ENCODE data around the gene CTIF. TPM values are rescaled to one million over a fixed set of nuclear protein-coding genes. Genes with fewer than 3 reads are reported as not detected.
A peak's percentile ranks its signal among the peaks of the same experiment; 100 is the strongest.

Gene CTIF
- total and polyA plus RNA-seq, 4 experiments from 2014 or later: 5.2 to 6.5 TPM; not detected in 2

- H3K4me1 ChIP-seq (ENCODE audit: insufficient read depth, low read length): no peaks in the 10 kb centered on the region
- Mint-ChIP-seq H3K27me3 (peaks cover 0 to 3% of the 10 kb centered on the region in 2 donors), H3K9me3 (peaks cover 0 to 2% (median 0%) of the 10 kb centered on the region in 8 donors), H3K27ac (no peak overlapping the region), H3K4me1 (no peaks in the 10 kb centered on the region), H3K36me3 (no peaks in the 10 kb centered on the region), H3K4me3 (no peak overlapping the region)
- H3K4me3 ChIP-seq (ENCODE audit: low read length in 2 of 2): no peak overlapping the region
- H3K27ac ChIP-seq (ENCODE audit: low read depth, low read length): no peak overlapping the region
- POLR2A ChIA-PET (ENCODE audit: partially characterized antibody): no interaction called here
- CTCF ChIA-PET (ENCODE audit: partially characterized antibody): interaction anchor here (0.7 to 0.8 kb wide), 3 partner anchors 39 to 584 kb away, joined by 3 to 4 read pairs (median 4); no protein-coding TSS in a partner anchor
- DNase-seq: no peak
- H3K36me3 ChIP-seq (ENCODE audit: insufficient read depth, low read length): no peaks in the 10 kb centered on the region
- intact Hi-C loops (cut with micrococcal nuclease): no loop called here
- H3K9me3 ChIP-seq (ENCODE audit: control insufficient read depth in 1 of 2, low read length in 2 of 2): no peaks in the 10 kb centered on the region
- H3K27me3 ChIP-seq (ENCODE audit: insufficient read depth, low read length): no peaks in the 10 kb centered on the region
Measured at GRCh38 chr18:48740851-48741485, 202.1 kb downstream of the CTIF start.

GRCh38 chr18:48741866-48742265 is 203.0 kb downstream of the CTIF start:
- DNase-seq: no peak
- Mint-ChIP-seq H3K4me1 (no peaks in the 10 kb centered on the region), H3K36me3 (no peaks in the 10 kb centered on the region), H3K27ac (peak overlapping the region in 1 of 7 donors; percentile 60), H3K4me3 (no peak overlapping the region), H3K27me3 (peaks cover 0 to 4% of the 10 kb centered on the region in 2 donors), H3K9me3 (peaks cover 0 to under 1% (median 0%) of the 10 kb centered on the region in 8 donors)
- no peaks in the 10 kb centered on the region for H3K9me3 ChIP-seq (ENCODE audit: control insufficient read depth in 1 of 2, low read length in 2 of 2)
- ChIA-PET POLR2A (ENCODE audit: partially characterized antibody) (no interaction called here), CTCF (ENCODE audit: partially characterized antibody) (interaction anchor here (0.7 kb wide), 1 partner anchor 38 kb away, joined by 4 read pairs; no protein-coding TSS in a partner anchor)
- no peaks in the 10 kb centered on the region for H3K4me1 ChIP-seq (ENCODE audit: insufficient read depth, low read length)
- H3K4me3 ChIP-seq (ENCODE audit: low read length in 2 of 2): no peak overlapping the region
- H3K27me3 ChIP-seq (ENCODE audit: insufficient read depth, low read length): no peaks in the 10 kb centered on the region
- no peaks in the 10 kb centered on the region for H3K36me3 ChIP-seq (ENCODE audit: insufficient read depth, low read length)
- intact Hi-C loops (cut with micrococcal nuclease): no loop called here
- H3K27ac ChIP-seq (ENCODE audit: low read depth, low read length): no peak overlapping the region

GRCh38 chr18:48742304-48742703 is 203.5 kb downstream of the CTIF start:
- H3K9me3 Mint-ChIP-seq: no peaks in the 10 kb centered on the region
- no peak overlapping the region for H3K4me3 ChIP-seq (ENCODE audit: low read length in 2 of 2)
- H3K9me3 ChIP-seq (ENCODE audit: control insufficient read depth in 1 of 2, low read length in 2 of 2): no peaks in the 10 kb centered on the region
- ChIA-PET POLR2A (ENCODE audit: partially characterized antibody) (no interaction called here), CTCF (ENCODE audit: partially characterized antibody) (no interaction called here)
- no peaks in the 10 kb centered on the region for H3K36me3 Mint-ChIP-seq
- no peak overlapping the region for H3K27ac ChIP-seq (ENCODE audit: low read depth, low read length)
- intact Hi-C loops (cut with micrococcal nuclease): no loop called here
- DNase-seq: no peak
- H3K27me3 ChIP-seq (ENCODE audit: insufficient read depth, low read length): no peaks in the 10 kb centered on the region
- no peaks in the 10 kb centered on the region for H3K4me1 ChIP-seq (ENCODE audit: insufficient read depth, low read length)
- no peaks in the 10 kb centered on the region for H3K4me1 Mint-ChIP-seq
- H3K27ac Mint-ChIP-seq: no peak overlapping the region
- H3K4me3 Mint-ChIP-seq: no peak overlapping the region
- no peaks in the 10 kb centered on the region for H3K36me3 ChIP-seq (ENCODE audit: insufficient read depth, low read length)
- peaks cover 0 to 2% of the 10 kb centered on the region in 2 donors for H3K27me3 Mint-ChIP-seq

- ChIA-PET CTCF (ENCODE audit: partially characterized antibody) (no interaction called here), POLR2A (ENCODE audit: partially characterized antibody) (no interaction called here)
- H3K4me3 ChIP-seq (ENCODE audit: low read length in 2 of 2): no peak overlapping the region
- no peaks in the 10 kb centered on the region for H3K36me3 ChIP-seq (ENCODE audit: insufficient read depth, low read length)
- no peaks in the 10 kb centered on the region for H3K4me1 ChIP-seq (ENCODE audit: insufficient read depth, low read length)
- no peaks in the 10 kb centered on the region for H3K27me3 ChIP-seq (ENCODE audit: insufficient read depth, low read length)
- DNase-seq: no peak
- no peaks in the 10 kb centered on the region for H3K4me1 Mint-ChIP-seq
- H3K9me3 ChIP-seq (ENCODE audit: control insufficient read depth in 1 of 2, low read length in 2 of 2): no peaks in the 10 kb centered on the region
- no peaks in the 10 kb centered on the region for H3K36me3 Mint-ChIP-seq
- no peak overlapping the region for H3K4me3 Mint-ChIP-seq
- H3K9me3 Mint-ChIP-seq: no peaks in the 10 kb centered on the region
- intact Hi-C loops (cut with micrococcal nuclease): no loop called here
- no peak overlapping the region for H3K27ac Mint-ChIP-seq
- peaks cover 0 to 2% of the 10 kb centered on the region in 2 donors for H3K27me3 Mint-ChIP-seq
- no peak overlapping the region for H3K27ac ChIP-seq (ENCODE audit: low read depth, low read length)
Measured at GRCh38 chr18:48742706-48743475, 204.1 kb downstream of the CTIF start.

- no peaks in the 10 kb centered on the region for H3K9me3 ChIP-seq (ENCODE audit: control insufficient read depth in 1 of 2, low read length in 2 of 2)
- no peak overlapping the region for H3K27ac ChIP-seq (ENCODE audit: low read depth, low read length)
- H3K36me3 ChIP-seq (ENCODE audit: insufficient read depth, low read length): no peaks in the 10 kb centered on the region
- POLR2A ChIA-PET (ENCODE audit: partially characterized antibody): no interaction called here
- no peaks in the 10 kb centered on the region for H3K27me3 ChIP-seq (ENCODE audit: insufficient read depth, low read length)
- intact Hi-C loops (cut with micrococcal nuclease): no loop called here
- H3K4me3 ChIP-seq (ENCODE audit: low read length in 2 of 2): no peak overlapping the region
- no peaks in the 10 kb centered on the region for H3K9me3 Mint-ChIP-seq
- H3K4me3 Mint-ChIP-seq: no peak overlapping the region
- no peaks in the 10 kb centered on the region for H3K36me3 Mint-ChIP-seq
- CTCF ChIA-PET (ENCODE audit: partially characterized antibody): no interaction called here
- H3K4me1 Mint-ChIP-seq: no peaks in the 10 kb centered on the region
- no peak for DNase-seq
- no peaks in the 10 kb centered on the region for H3K4me1 ChIP-seq (ENCODE audit: insufficient read depth, low read length)
- H3K27ac Mint-ChIP-seq: no peak overlapping the region
- peaks cover 0 to 2% of the 10 kb centered on the region in 2 donors for H3K27me3 Mint-ChIP-seq
Measured at GRCh38 chr18:48743886-48744285, 205.1 kb downstream of the CTIF start.

- H3K4me3 ChIP-seq (ENCODE audit: low read length in 2 of 2): no peak overlapping the region
- DNase-seq: no peak
- Mint-ChIP-seq H3K4me1 (no peaks in the 10 kb centered on the region), H3K9me3 (no peaks in the 10 kb centered on the region), H3K27ac (no peak overlapping the region), H3K36me3 (no peaks in the 10 kb centered on the region), H3K4me3 (no peak overlapping the region), H3K27me3 (peaks cover 0 to 2% of the 10 kb centered on the region in 2 donors)
- H3K27ac ChIP-seq (ENCODE audit: low read depth, low read length): no peak overlapping the region
- no peaks in the 10 kb centered on the region for H3K9me3 ChIP-seq (ENCODE audit: control insufficient read depth in 1 of 2, low read length in 2 of 2)
- no peaks in the 10 kb centered on the region for H3K36me3 ChIP-seq (ENCODE audit: insufficient read depth, low read length)
- POLR2A ChIA-PET (ENCODE audit: partially characterized antibody): no interaction called here
- intact Hi-C loops (cut with micrococcal nuclease): no loop called here
- H3K27me3 ChIP-seq (ENCODE audit: insufficient read depth, low read length): no peaks in the 10 kb centered on the region
- H3K4me1 ChIP-seq (ENCODE audit: insufficient read depth, low read length): no peaks in the 10 kb centered on the region
- CTCF ChIA-PET (ENCODE audit: partially characterized antibody): no interaction called here
Measured at GRCh38 chr18:48745293-48745692, 206.5 kb downstream of the CTIF start.

GRCh38 chr18:48749768-48750167 is 210.9 kb downstream of the CTIF start:
- Mint-ChIP-seq H3K4me3 (no peak overlapping the region), H3K4me1 (no peaks in the 10 kb centered on the region), H3K27ac (no peak overlapping the region), H3K9me3 (no peaks in the 10 kb centered on the region), H3K36me3 (no peaks in the 10 kb centered on the region), H3K27me3 (peaks cover 0 to 3% of the 10 kb centered on the region in 2 donors)
- ChIA-PET POLR2A (ENCODE audit: partially characterized antibody) (no interaction called here), CTCF (ENCODE audit: partially characterized antibody) (no interaction called here)
- intact Hi-C loops (cut with micrococcal nuclease): no loop called here
- H3K27ac ChIP-seq (ENCODE audit: low read depth, low read length): no peak overlapping the region
- DNase-seq: no peak
- no peaks in the 10 kb centered on the region for H3K9me3 ChIP-seq (ENCODE audit: control insufficient read depth in 1 of 2, low read length in 2 of 2)
- no peaks in the 10 kb centered on the region for H3K36me3 ChIP-seq (ENCODE audit: insufficient read depth, low read length)
- H3K4me1 ChIP-seq (ENCODE audit: insufficient read depth, low read length): no peaks in the 10 kb centered on the region
- no peaks in the 10 kb centered on the region for H3K27me3 ChIP-seq (ENCODE audit: insufficient read depth, low read length)
- no peak overlapping the region for H3K4me3 ChIP-seq (ENCODE audit: low read length in 2 of 2)

All from CD4-positive, alpha-beta memory T cell (primary cell).